Liver (tissue), 9 donors: ENCODE data around the gene RGS7. TPM values are rescaled to one million over a fixed set of nuclear protein-coding genes. Genes with fewer than 3 reads are reported as not detected.

Experiments
- DNase-seq: peaks from one replicate; pipeline ENCODE4 v3.0.0-alpha.2; 2017; ENCODE audit warnings: low spot score
- H3K27ac ChIP-seq, 2 donors: one replicate each; pipeline ENCODE4 v1.7.0; 2013; ENCODE audit warnings: inconsistent platforms in 2 of 2, low read length in 2 of 2, control low read depth in 1 of 2, low read depth in 1 of 2, mild to moderate bottlenecking in 1 of 2
- H3K27me3 ChIP-seq, 4 donors: one replicate each; pipeline versions ENCODE4 v1.6.1 to v1.7.0; 2013; ENCODE audit warnings: low read length in 3 of 4, inconsistent platforms in 1 of 4, mild to moderate bottlenecking in 1 of 4, moderate library complexity in 1 of 4; ENCODE audit not compliant: control insufficient read depth in 4 of 4, insufficient read depth in 4 of 4
- H3K36me3 ChIP-seq, 4 donors: one replicate each; pipeline versions ENCODE4 v1.6.1 to v1.7.0; 2013; ENCODE audit warnings: low read length in 3 of 4, mild to moderate bottlenecking in 3 of 4, low read depth in 1 of 4, moderate library complexity in 1 of 4; ENCODE audit not compliant: control insufficient read depth in 4 of 4, insufficient read depth in 3 of 4
- H3K4me1 ChIP-seq, 4 donors: one replicate each; pipeline versions ENCODE4 v1.6.1 to v1.7.0; 2013; ENCODE audit warnings: low read length in 3 of 4, mild to moderate bottlenecking in 3 of 4, moderate library complexity in 1 of 4; ENCODE audit not compliant: control insufficient read depth in 4 of 4, insufficient read depth in 4 of 4
- H3K4me3 ChIP-seq, 3 donors: one replicate each; pipeline versions ENCODE4 v1.6.1 to v1.7.0; 2013; ENCODE audit warnings: low read length in 3 of 3, control low read depth in 1 of 3, low read depth in 1 of 3, mild to moderate bottlenecking in 1 of 3
- H3K9ac ChIP-seq, 2 donors: one replicate each; pipeline ENCODE4 v1.7.0; 2013; ENCODE audit warnings: low read length in 2 of 2, mild to moderate bottlenecking in 2 of 2, moderate library complexity in 2 of 2, control low read depth in 1 of 2, low read depth in 1 of 2
- H3K9me3 ChIP-seq, 4 donors: one replicate each; pipeline versions ENCODE4 v1.6.1 to v1.7.0; 2013; ENCODE audit warnings: low read length in 3 of 4; ENCODE audit not compliant: control insufficient read depth in 4 of 4
- EGR1 ChIP-seq, 2 donors: IDR thresholded peaks; 2 replicates each; pipeline ENCODE4 v1.6.1; 2016 to 2018; ENCODE audit warnings: antibody characterized with exemption in 2 of 2, low read depth in 2 of 2
- FOXA1 ChIP-seq: IDR thresholded peaks from 2 replicates; pipeline ENCODE4 v1.6.1; 2016; ENCODE audit warnings: antibody characterized with exemption
- FOXA2 ChIP-seq: IDR thresholded peaks from 2 replicates; pipeline ENCODE4 v1.6.1; 2016; ENCODE audit warnings: antibody characterized with exemption
- GABPA ChIP-seq, 2 donors: IDR thresholded peaks in 1 of 2; conservative IDR thresholded peaks in 1 of 2; 2 replicates each; pipeline ENCODE4 v1.6.1; 2016; ENCODE audit warnings: antibody characterized with exemption in 2 of 2, mild to moderate bottlenecking in 1 of 2, moderate library complexity in 1 of 2
- HNF4A ChIP-seq, 2 donors: conservative IDR thresholded peaks; 2 replicates each; pipeline ENCODE4 v1.6.1; 2016; ENCODE audit warnings: antibody characterized with exemption in 2 of 2, mild to moderate bottlenecking in 2 of 2
- HNF4G ChIP-seq: IDR thresholded peaks from 2 replicates; pipeline ENCODE4 v1.6.1; 2016; ENCODE audit warnings: antibody characterized with exemption
- JUND ChIP-seq, 2 donors: IDR thresholded peaks; 2 replicates each; pipeline ENCODE4 v1.6.1; 2016; ENCODE audit warnings: antibody characterized with exemption in 2 of 2
- MAX ChIP-seq: IDR thresholded peaks from 2 replicates; pipeline ENCODE4 v1.6.1; 2016; ENCODE audit warnings: antibody characterized with exemption
- NR2F2 ChIP-seq: IDR thresholded peaks from 2 replicates; pipeline ENCODE4 v1.6.1; 2016; ENCODE audit warnings: antibody characterized with exemption
- RAD21 ChIP-seq, 2 donors: IDR thresholded peaks; 2 replicates each; pipeline ENCODE4 v1.6.1; 2016; ENCODE audit warnings: antibody characterized with exemption in 2 of 2, mild to moderate bottlenecking in 2 of 2
- REST ChIP-seq: IDR thresholded peaks from 2 replicates; pipeline ENCODE4 v1.6.1; 2016; ENCODE audit warnings: antibody characterized with exemption, mild to moderate bottlenecking
- RXRA ChIP-seq, 2 donors: IDR thresholded peaks; 2 replicates each; pipeline ENCODE4 v1.6.1; 2017 to 2018; ENCODE audit warnings: antibody characterized with exemption in 2 of 2, mild to moderate bottlenecking in 1 of 2
- SP1 ChIP-seq: IDR thresholded peaks from 2 replicates; pipeline ENCODE4 v1.6.1; 2018; ENCODE audit warnings: antibody characterized with exemption, mild to moderate bottlenecking
- TAF1 ChIP-seq: conservative IDR thresholded peaks from 2 replicates; pipeline ENCODE4 v1.6.1; 2016; ENCODE audit warnings: antibody characterized with exemption, mild to moderate bottlenecking
- YY1 ChIP-seq: IDR thresholded peaks from 2 replicates; pipeline ENCODE4 v1.6.1; 2016; ENCODE audit warnings: antibody characterized with exemption, mild to moderate bottlenecking
- WGBS: extraction: QIAGEN DNeasy Blood & Tissue Kit; methylation state at CpG from one replicate; pipeline ENCODE4 v1.1.7; 2013; 5-methylcytosine and 5-hydroxymethylcytosine counted together
- polyA plus RNA-seq, 2 donors: library from polyadenylated mRNA; stranded (reverse) in 1 of 2; unstranded in 1 of 2; fragments of 200-250 nt in 1 of 2; fragments of >200 nt in 1 of 2; fragmentation: Nextera tagmentation in 1 of 2; extraction: Ambion mirVana in 1 of 2; gene quantifications; one replicate each; pipeline versions ENCODE4 v1.2.1 to v1.2.3, GENCODE V29; 2013 to 2015
- total RNA-seq, 2 donors: library from RNA; depleted of rRNA; stranded (reverse); fragments of >200 nt; gene quantifications; one replicate each; pipeline ENCODE4 v1.2.3, GENCODE V29; 2014
- TF ChIP-seq, protein P1 (sequence below): fragments of 150-350 bp; IDR thresholded peaks from 2 replicates; pipeline ENCODE4 v1.5.1; 2017; ENCODE audit warnings: improper control_type of control experiment, low read depth, low read length; ENCODE audit not compliant: missing input control
- TF ChIP-seq, protein P2 (sequence below): IDR thresholded peaks from 2 replicates; pipeline ENCODE4 v1.6.1; 2016; ENCODE audit warnings: antibody characterized with exemption
- TF ChIP-seq, protein P3 (sequence below): IDR thresholded peaks from 2 replicates; pipeline ENCODE4 v1.6.1; 2016; ENCODE audit warnings: antibody characterized with exemption
- donor health status: healthy.
- donor health status: healthy.
- donor health status: healthy.
- donor health status: healthy.
- donor health status: healthy.

The RGS7 gene
- total and polyA plus RNA-seq, 4 donors: 0.05 to 0.18 TPM; not detected in 2

- Histone ChIP-seq H3K27me3 (no peaks in the 10 kb centered on the region), H3K4me3 (no peak overlapping the region), H3K4me1 (no peaks in the 10 kb centered on the region), H3K9ac (no peak overlapping the region), H3K27ac (no peak overlapping the region), H3K9me3 (no peaks in the 10 kb centered on the region), H3K36me3 (no peaks in the 10 kb centered on the region)
- no peak for DNase-seq
- 55% methylated on average over 10 of the region's 10 CpGs for WGBS
- TF ChIP-seq REST: no peak
- no peak for TF ChIP-seq GABPA (IDR thresholded peaks at IDR 0.05 in 1 of 2, conservative IDR thresholded peaks at IDR 0.05 in 1 of 2)
- TF ChIP-seq YY1: no peak
- TF ChIP-seq JUND (IDR thresholded peaks at IDR 0.05): no peak
- TF ChIP-seq FOXA1: no peak
Measured at GRCh38 chr1:240965581-240966091, 391.4 kb downstream of the RGS7 start.

DNA sequence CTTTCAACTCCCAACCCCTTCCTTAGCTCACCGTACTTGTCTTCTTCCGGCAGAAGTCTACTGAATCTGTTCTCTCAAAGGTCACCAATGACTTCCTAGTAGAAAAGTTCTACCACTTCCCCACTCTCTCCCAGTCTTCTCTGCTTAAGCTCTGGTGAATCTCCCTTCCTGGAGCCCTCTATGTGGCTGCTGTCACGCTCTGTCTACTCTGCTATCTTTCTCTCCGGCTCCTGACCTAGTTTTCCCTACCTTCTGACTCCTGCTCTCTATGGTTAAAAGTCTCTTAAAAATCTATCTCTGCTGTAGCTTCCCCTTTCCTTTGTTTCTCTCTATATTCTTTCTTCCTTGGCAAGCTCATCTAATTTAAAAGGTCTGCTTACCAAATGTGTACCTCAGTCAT lies 394.9 kb downstream of the RGS7 start:
- no peak overlapping the region for H3K4me3 ChIP-seq
- H3K9me3 ChIP-seq: no peaks in the 10 kb centered on the region
- DNase-seq: no peak
- H3K4me1 ChIP-seq: no peaks in the 10 kb centered on the region
- no peak overlapping the region for H3K9ac ChIP-seq
- H3K27ac ChIP-seq: no peak overlapping the region
- TF ChIP-seq, protein P1, sequence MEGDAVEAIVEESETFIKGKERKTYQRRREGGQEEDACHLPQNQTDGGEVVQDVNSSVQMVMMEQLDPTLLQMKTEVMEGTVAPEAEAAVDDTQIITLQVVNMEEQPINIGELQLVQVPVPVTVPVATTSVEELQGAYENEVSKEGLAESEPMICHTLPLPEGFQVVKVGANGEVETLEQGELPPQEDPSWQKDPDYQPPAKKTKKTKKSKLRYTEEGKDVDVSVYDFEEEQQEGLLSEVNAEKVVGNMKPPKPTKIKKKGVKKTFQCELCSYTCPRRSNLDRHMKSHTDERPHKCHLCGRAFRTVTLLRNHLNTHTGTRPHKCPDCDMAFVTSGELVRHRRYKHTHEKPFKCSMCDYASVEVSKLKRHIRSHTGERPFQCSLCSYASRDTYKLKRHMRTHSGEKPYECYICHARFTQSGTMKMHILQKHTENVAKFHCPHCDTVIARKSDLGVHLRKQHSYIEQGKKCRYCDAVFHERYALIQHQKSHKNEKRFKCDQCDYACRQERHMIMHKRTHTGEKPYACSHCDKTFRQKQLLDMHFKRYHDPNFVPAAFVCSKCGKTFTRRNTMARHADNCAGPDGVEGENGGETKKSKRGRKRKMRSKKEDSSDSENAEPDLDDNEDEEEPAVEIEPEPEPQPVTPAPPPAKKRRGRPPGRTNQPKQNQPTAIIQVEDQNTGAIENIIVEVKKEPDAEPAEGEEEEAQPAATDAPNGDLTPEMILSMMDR: no peak
- TF ChIP-seq HNF4G (no peak), MAX (no peak), REST (no peak), TAF1 (no peak), RAD21 (IDR thresholded peaks at IDR 0.05) (no peak), EGR1 (IDR thresholded peaks at IDR 0.05; ENCODE audit: low read depth in 2 of 2) (no peak), YY1 (no peak), RXRA (IDR thresholded peaks at IDR 0.05) (no peak), JUND (IDR thresholded peaks at IDR 0.05) (no peak), FOXA1 (no peak), FOXA2 (no peak), HNF4A (conservative IDR thresholded peaks at IDR 0.05) (no peak), NR2F2 (no peak), SP1 (no peak), GABPA (IDR thresholded peaks at IDR 0.05 in 1 of 2, conservative IDR thresholded peaks at IDR 0.05 in 1 of 2) (no peak)
- TF ChIP-seq, protein P2, sequence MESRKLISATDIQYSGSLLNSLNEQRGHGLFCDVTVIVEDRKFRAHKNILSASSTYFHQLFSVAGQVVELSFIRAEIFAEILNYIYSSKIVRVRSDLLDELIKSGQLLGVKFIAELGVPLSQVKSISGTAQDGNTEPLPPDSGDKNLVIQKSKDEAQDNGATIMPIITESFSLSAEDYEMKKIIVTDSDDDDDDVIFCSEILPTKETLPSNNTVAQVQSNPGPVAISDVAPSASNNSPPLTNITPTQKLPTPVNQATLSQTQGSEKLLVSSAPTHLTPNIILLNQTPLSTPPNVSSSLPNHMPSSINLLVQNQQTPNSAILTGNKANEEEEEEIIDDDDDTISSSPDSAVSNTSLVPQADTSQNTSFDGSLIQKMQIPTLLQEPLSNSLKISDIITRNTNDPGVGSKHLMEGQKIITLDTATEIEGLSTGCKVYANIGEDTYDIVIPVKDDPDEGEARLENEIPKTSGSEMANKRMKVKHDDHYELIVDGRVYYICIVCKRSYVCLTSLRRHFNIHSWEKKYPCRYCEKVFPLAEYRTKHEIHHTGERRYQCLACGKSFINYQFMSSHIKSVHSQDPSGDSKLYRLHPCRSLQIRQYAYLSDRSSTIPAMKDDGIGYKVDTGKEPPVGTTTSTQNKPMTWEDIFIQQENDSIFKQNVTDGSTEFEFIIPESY: no peak
- TF ChIP-seq, protein P3, sequence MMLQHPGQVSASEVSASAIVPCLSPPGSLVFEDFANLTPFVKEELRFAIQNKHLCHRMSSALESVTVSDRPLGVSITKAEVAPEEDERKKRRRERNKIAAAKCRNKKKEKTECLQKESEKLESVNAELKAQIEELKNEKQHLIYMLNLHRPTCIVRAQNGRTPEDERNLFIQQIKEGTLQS: no peak
- no peaks in the 10 kb centered on the region for H3K36me3 ChIP-seq
- 76% methylated on average over 4 of the region's 4 CpGs for WGBS
- no peaks in the 10 kb centered on the region for H3K27me3 ChIP-seq
